H1 (cell line): ENCODE results near the gene IYD. TPM values are rescaled to one million over a fixed set of nuclear protein-coding genes. Genes with fewer than 3 reads are reported as not detected.

Experiments used
- BCL11A ChIP-seq, 2 experiments: IDR thresholded peaks; one replicate each; pipeline ENCODE4 v1.6.1; 2011; ENCODE audit warnings: low read depth in 2 of 2, low read length in 2 of 2, mild to moderate bottlenecking in 2 of 2
- CHD7 ChIP-seq: fragments of 300-600 bp; sonication (generic); IDR thresholded peaks from 2 replicates; pipeline ENCODE4 v1.7.1; 2012; ENCODE audit warnings: low read length, moderate library complexity, mild to moderate bottlenecking, inconsistent platforms; ENCODE audit not compliant: insufficient replicate concordance
- JUND ChIP-seq: IDR thresholded peaks from 2 replicates; pipeline ENCODE4 v1.6.1; 2011; ENCODE audit warnings: mild to moderate bottlenecking, improper control_type of control experiment, low read length
- RBBP5 ChIP-seq: IDR thresholded peaks from 2 replicates; pipeline ENCODE4 v1.7.1; 2012; ENCODE audit warnings: low read depth, mild to moderate bottlenecking, inconsistent platforms, low read length, moderate library complexity, borderline replicate concordance
- SIN3A ChIP-seq, 2 experiments: IDR thresholded peaks in 1 of 2; conservative IDR thresholded peaks in 1 of 2; 2 replicates each; pipeline ENCODE4 v1.6.1; 2011 to 2012; ENCODE audit warnings: low read length in 2 of 2, improper control_type of control experiment in 1 of 2, low read depth in 1 of 2, mild to moderate bottlenecking in 1 of 2
- TCF12 ChIP-seq: IDR thresholded peaks from 2 replicates; pipeline ENCODE4 v1.6.1; 2011; ENCODE audit warnings: low read depth, mild to moderate bottlenecking, low read length
- polyA plus RNA-seq, 7 experiments: library from polyadenylated mRNA; depleted of rRNA in 3 of 7; stranded (reverse) in 5 of 7; unstranded in 2 of 7; fragments of >200 nt in 5 of 7; fragments of 200-250 nt in 2 of 7; gene quantifications; 1 replicate in 5 of 7; 2 replicates in 1 of 7; 4 replicates in 1 of 7; pipeline versions ENCODE4 v1.2.1 to v1.2.3, GENCODE V29; 2011 to 2013; ENCODE audit warnings: missing spikeins in 2 of 7, mixed read lengths in 2 of 7
- total RNA-seq: library from RNA; stranded (reverse); fragmentation: NEBNext Ultra II Directional; extraction: Animal tissue kit (Norgen Biotek cat#: 25700); gene quantifications from 2 replicates; pipeline ENCODE4 v1.2.1, GENCODE V29; 2021

The IYD gene
- total and polyA plus RNA-seq, 2 of the 8 experiments (the other 6 are each of a cell fraction or from before 2014, with no cell fraction given) = not detected

GRCh38 chr6:150391414-150391813 is 22.6 kb downstream of the IYD start (continued):
- no peak for TF ChIP-seq CHD7
- TF ChIP-seq TCF12 = no peak
- no peak for TF ChIP-seq SIN3A (conservative IDR thresholded peaks at IDR 0.05 in 1 of 2, IDR thresholded peaks at IDR 0.05 in 1 of 2; ENCODE audit: low read depth in 1 of 2, low read length in 2 of 2)
- no peak for TF ChIP-seq JUND
- TF ChIP-seq RBBP5 = no peak
- TF ChIP-seq BCL11A (IDR thresholded peaks at IDR 0.05; ENCODE audit: low read depth in 2 of 2, low read length in 2 of 2) = no peak
